Peyer's patch (tissue), 4 donors: Measurements from ENCODE around the gene C4orf50.

Experiments used
- CTCF ChIP-seq, 6 experiments: fragments of 450-650 bp in 4 of 6; fragments of 200-600 bp in 2 of 6; sonication (generic) in 1 of 6; IDR thresholded peaks; one replicate each; pipeline ENCODE4 v1.5.1; 2017 to 2019; ENCODE audit warnings: antibody characterized with exemption in 6 of 6, mild to moderate bottlenecking in 3 of 6, moderate library complexity in 1 of 6
- POLR2A ChIP-seq, 2 donors: fragments of 450-650 bp; IDR thresholded peaks; one replicate each; pipeline ENCODE4 v1.5.1; 2017; ENCODE audit warnings: antibody characterized with exemption in 2 of 2, mild to moderate bottlenecking in 2 of 2, moderate library complexity in 2 of 2

DNA sequence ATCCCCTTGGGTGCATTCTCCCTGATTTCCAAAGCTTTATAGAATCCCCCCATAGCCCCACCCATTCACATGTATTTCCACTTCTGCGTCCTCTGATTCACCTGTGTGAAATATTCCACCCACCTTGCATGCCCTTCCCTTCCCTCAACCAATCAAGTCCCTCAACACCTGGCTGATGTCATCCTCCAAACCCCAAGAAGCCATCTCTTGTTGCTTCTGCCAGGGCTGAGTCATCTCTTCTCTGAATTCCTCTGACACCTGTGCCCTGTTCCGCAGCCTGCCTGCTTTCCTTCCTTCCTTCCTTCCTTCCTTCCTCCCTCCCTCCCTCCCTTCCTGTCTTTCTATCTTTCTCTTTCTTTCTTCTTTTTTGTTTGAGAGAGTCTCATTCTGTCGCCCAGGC, 135.3 kb downstream of the C4orf50 start:
- no peak for TF ChIP-seq POLR2A (IDR thresholded peaks at IDR 0.05)
- no peak for TF ChIP-seq CTCF (IDR thresholded peaks at IDR 0.05)
